Stimulated activated CD4-positive, alpha-beta T cell treated with anti-CD3 and anti-CD28 coated beads, Interleukin-2, amount 100 ng/mL, for 48 hours (primary cell): ENCODE results near the gene RGS9BP.
"Not testable (repeated sequence)": the region's sequence is repeated elsewhere in the genome, so short reads cannot be mapped to it uniquely, and the experiment has no call there.

Experiments
- DNase-seq, 2 donors: peaks; one replicate each; pipeline ENCODE4 v3.0.0-alpha.2; 2020

The RGS9BP gene

DNA sequence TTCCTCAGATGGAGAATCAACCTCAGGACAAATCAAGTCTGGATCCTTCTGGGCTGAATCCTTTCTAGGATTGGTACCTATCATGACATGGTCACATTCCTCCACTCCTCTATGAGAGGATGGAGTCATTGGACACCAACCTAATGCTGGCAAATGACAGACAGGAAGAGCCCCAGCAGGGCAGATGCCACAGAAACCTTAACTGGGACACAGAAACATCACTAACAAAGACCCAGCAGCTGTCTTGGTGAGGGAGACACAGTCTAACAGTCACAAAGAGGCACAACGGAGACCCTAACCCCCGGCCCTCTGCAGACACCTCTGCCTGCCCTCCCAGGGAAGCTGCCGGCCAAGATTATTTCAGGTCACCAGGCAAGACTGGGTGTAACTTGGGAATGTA, 2.8 kb upstream of the RGS9BP start:
- no peak for DNase-seq

- DNase-seq = no peak
Observed at GRCh38 chr19:32673573-32673972, 2.1 kb upstream of the RGS9BP start.

GRCh38 chr19:32674153-32674930, 1.3 kb upstream of the RGS9BP start:
- no peak for DNase-seq

- DNase-seq = peak; percentile 97 to 98
Observed at GRCh38 chr19:32674931-32675719, 523 bp upstream of the RGS9BP start, which contains the start of gene ANKRD27. ANKRD27 (minus strand) TSS chr19:32675180; CDS start chr19:32659015, 16,165 bp downstream.

DNA sequence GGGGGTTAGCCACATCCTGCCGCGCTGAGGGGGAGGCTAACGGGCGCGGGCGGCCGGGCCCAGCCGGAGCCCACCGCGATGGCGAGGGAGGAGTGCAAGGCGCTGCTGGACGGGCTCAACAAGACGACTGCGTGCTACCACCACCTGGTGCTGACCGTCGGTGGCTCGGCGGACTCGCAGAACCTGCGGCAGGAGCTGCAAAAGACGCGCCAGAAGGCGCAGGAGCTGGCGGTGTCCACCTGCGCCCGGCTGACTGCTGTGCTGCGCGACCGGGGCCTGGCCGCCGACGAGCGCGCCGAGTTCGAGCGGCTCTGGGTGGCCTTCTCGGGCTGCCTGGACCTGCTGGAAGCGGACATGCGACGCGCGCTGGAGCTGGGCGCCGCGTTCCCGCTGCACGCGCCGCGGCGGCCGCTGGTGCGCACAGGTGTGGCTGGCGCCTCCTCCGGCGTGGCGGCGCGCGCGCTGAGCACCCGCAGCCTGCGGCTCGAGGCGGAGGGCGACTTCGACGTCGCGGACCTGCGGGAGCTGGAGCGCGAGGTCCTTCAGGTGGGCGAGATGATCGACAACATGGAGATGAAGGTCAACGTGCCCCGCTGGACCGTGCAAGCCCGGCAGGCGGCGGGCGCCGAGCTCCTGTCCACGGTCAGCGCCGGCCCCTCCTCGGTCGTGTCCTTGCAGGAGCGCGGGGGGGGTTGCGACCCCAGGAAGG, 692 bp downstream of the RGS9BP start:
- no peak for DNase-seq

- DNase-seq = no peak
Observed at GRCh38 chr19:32676895-32677359, 1.3 kb downstream of the RGS9BP start.

- no peak for DNase-seq
Observed at GRCh38 chr19:32677657-32678056, 2.0 kb downstream of the RGS9BP start.

DNA sequence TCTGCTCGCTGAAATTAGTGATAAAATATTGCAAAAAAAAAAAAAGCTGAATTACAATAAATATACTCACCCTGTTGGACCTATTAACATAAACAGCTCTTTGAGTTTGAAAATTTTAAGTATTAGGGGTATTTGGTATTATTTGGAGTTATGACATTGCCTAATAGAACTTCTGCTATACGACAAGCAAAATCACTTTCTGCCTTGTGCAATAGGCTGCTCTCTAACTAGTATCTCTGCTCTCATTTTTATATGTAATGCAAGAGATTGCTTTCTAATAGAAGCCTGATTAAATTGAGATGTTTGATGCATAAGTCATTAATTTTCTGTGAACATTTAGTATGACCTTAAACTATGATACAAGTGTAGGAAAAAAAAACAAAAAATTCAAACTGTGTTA, 5.3 kb downstream of the RGS9BP start:
- DNase-seq = no peak

- DNase-seq = no peak
Observed at GRCh38 chr19:32682317-32682716, 6.7 kb downstream of the RGS9BP start.

- no peak for DNase-seq
Observed at GRCh38 chr19:32686847-32687475, 11.3 kb downstream of the RGS9BP start.

- DNase-seq = no peak
Observed at GRCh38 chr19:32687681-32688080, 12.0 kb downstream of the RGS9BP start.

GRCh38 chr19:32688311-32688710, 12.7 kb downstream of the RGS9BP start:
- no peak for DNase-seq

GRCh38 chr19:32691291-32691951, 15.8 kb downstream of the RGS9BP start, which contains the start of gene NUDT19:
NUDT19 (plus strand) TSS chr19:32691821; CDS start chr19:32691961, 140 bp downstream.
- DNase-seq = peak; percentile 73

- peak; percentile 37 to 42 for DNase-seq
Observed at GRCh38 chr19:32691952-32692726, 16.5 kb downstream of the RGS9BP start.

DNA sequence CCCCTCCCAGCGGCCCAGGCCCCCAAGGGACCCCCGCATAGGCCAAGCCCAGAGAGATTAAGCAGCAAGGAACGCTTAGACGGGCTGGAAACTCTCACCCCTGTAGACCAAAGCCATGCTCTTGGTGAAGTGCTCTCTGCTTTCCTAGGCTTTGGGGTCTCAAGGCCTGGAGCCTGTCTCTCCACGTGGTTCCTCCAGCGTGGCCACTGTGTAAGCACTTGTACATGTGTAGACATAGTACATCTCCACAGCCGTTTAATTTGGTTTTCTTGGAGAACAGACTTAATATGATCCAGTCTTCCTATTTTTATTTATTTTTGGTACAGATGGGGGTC, 17.0 kb downstream of the RGS9BP start:
- peak in 1 of 2 donors; percentile 18 for DNase-seq

GRCh38 chr19:32693151-32694108, 17.8 kb downstream of the RGS9BP start:
- DNase-seq = peak; percentile 33 to 40

GRCh38 chr19:32694316-32694715, 18.7 kb downstream of the RGS9BP start:
- not testable (repeated sequence) for DNase-seq

DNA sequence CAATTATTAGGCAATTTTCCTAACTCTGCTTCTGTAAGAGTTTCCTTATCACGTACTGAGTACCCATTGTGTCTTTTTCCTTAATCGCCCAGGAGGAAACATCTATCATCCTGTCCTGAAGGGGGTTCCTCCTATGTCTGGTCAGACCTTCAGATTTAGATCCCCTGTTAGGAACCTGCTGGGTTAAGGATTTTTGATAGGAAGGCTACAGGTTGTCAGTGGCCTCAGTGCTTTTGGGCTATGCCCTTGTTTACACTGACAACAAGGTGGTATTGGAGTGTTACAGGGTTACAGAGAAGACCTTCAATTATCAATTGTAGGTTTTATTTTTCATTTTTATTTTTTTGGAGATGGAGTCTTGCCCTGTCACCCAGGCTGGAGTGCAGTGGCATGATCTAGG, 19.2 kb downstream of the RGS9BP start:
- not testable (repeated sequence) for DNase-seq

GRCh38 chr19:32695506-32695905, 19.9 kb downstream of the RGS9BP start:
- not testable (repeated sequence) for DNase-seq

GRCh38 chr19:32696771-32697170, 21.1 kb downstream of the RGS9BP start:
- DNase-seq = not testable (repeated sequence)
